LNCAP (cell line): Measurements from ENCODE around the gene AHCY.

Experiments used
- TF ChIP-seq, protein P1 (sequence below): fragments of 450-650 bp; IDR thresholded peaks from 2 replicates; pipeline ENCODE4 v1.5.1; 2017; ENCODE audit warnings: mild to moderate bottlenecking

Gene AHCY

DNA sequence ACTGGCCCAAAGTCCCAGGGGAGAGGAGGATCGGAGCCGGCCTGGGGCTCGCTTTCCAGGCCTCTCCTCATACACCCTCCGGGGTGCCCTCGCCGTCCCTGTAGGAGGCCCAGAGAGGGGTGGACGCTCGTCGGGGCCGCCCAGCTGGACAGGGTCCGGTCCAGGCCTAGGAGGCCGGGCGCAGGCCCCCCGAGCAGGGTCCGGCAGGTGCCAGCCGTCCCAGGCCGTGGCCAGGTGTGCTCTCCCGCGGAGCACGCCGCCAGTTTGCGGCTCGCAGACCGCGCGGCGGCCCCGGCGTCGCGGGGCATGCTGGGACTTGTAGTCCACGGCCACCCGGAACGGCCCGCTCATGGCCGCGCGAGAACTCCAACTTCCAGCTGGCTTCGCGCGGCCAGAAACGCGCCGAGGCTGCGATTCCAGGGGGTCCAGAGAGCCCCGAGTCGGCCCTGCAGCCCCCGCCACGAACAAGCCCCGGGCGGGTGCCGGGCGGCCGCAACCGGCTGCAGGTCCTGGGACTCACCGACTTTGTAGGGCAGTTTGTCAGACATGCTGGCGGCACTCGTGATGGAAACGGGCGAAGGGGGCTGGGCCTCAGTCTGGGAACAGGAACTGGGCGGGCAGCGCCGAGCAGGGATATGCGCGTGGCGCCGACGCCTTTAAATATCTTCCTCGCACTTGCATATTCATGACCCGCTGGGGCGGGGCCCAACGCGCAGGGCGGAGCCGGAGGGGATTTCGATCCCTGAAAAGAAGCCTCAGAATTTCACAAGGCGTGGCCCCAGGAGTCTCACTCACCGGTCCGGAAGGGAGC, at the start of gene AHCY:
AHCY (minus strand) TSS at position 633 of the 811 bp plus-strand sequence; CDS start at position 548, 85 bp downstream.
- TF ChIP-seq, protein P1, sequence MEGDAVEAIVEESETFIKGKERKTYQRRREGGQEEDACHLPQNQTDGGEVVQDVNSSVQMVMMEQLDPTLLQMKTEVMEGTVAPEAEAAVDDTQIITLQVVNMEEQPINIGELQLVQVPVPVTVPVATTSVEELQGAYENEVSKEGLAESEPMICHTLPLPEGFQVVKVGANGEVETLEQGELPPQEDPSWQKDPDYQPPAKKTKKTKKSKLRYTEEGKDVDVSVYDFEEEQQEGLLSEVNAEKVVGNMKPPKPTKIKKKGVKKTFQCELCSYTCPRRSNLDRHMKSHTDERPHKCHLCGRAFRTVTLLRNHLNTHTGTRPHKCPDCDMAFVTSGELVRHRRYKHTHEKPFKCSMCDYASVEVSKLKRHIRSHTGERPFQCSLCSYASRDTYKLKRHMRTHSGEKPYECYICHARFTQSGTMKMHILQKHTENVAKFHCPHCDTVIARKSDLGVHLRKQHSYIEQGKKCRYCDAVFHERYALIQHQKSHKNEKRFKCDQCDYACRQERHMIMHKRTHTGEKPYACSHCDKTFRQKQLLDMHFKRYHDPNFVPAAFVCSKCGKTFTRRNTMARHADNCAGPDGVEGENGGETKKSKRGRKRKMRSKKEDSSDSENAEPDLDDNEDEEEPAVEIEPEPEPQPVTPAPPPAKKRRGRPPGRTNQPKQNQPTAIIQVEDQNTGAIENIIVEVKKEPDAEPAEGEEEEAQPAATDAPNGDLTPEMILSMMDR, result no peak

DNA sequence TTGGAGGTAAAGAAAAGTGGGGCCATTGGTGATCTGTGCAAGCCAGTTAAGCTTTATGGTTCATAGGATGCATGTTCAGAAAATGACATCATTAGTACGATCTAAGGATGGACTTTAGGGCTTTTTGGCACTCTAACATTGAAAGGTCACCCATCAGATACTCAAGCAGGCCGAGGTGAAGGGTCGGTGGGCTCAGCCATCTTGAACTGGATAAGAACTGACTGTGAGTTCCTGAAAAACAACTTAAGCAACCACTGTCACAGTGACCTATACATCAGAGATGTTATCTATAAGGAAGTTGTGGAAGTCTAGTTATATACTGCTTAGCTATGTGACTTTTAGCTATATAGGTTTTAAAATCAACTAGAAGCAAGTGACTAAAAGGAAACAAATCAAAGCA, 46.9 kb upstream of the AHCY start:
- TF ChIP-seq, protein P1, result no peak

DNA sequence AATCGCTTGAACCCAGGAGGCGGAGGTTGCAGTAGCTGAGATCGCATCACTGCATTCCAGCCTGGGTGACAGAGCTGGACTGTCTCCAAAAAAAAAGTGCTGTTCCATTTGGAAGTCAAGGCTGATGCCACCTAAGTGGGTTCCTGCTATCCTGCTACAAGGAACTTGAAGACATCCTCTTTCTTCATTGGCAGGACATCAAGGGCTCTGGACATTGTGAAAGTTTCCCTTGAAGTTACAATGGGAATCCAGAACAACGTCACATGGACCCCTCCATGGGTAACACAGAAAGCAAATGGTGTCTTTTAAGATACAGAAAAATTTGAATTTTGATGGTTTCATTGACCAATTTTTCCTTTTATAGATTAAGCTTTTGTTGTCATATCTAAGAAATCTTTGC, 44.4 kb upstream of the AHCY start:
- TF ChIP-seq, protein P1, result no peak

DNA sequence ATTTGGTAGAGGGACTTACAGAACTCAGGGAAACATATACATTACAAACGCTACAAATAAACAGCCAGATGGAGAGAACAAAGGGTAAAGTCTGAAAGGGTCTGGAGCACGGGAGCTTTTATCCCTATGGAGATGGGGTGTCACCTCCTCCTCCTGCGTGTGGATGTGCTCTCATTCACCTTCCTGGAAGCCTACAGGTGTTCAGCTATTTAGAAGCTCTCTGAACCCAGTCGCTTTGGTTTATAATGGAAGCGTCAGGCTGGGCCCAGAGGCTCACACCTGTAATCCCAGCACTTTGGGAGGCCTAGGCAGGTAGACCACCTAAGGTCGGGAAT, 42.2 kb upstream of the AHCY start:
- TF ChIP-seq, protein P1, result no peak

DNA sequence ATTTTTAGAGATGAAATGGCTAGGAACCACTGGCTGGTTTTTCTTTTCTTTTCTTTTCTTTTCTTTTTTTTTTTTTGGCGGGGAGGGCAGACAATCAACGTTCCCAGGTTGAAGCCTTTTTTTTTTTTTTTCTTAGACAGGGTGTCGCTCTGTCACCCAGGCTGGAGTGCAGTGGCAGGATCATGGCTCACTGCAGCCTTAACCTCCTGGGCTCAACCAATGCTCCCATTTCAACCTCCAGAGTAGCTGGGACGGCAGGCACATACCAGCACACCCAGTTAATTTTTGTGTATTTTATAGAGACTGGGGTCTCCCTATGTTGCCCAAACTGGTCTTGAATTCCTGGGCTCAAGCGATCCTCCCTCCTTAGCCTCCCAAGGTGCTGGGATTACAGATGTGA, 41.1 kb upstream of the AHCY start:
- TF ChIP-seq, protein P1, result no peak

DNA sequence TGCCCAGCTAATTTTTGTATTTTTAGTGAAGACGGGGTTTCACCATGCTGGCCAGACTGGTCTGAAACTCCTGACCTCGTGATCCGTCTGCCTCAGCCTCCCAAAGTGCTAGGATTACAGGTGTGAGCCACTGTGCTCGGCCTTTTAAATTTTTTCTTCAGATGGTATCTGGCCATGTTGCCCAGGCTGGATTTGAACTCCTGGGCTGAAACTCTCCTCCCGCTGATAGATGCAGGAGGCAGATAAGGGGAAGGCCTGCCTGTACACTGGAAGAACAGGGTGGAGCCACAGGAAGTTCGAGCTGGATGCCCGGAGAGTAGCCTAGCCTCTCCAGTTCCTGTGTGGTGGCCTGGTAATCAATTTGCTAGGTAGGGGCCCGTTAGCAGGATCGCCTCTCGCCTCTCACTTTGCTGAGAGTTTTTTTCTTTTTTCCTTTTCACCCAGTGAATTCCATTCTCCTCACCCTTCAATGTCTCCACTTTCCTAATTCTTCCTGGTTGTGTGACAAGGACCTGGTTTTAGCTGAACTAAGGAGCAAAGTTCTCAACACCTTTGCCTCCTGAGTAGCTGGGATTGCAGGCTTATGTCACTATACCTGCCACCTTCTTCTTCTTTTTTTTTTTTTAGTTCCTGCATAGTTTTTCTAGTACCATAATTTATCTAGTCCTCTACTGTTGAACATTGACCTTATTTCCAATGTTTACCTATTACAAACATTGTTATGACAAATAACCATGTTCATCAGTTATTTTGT, 40.5 kb upstream of the AHCY start:
- TF ChIP-seq, protein P1, result no peak

DNA sequence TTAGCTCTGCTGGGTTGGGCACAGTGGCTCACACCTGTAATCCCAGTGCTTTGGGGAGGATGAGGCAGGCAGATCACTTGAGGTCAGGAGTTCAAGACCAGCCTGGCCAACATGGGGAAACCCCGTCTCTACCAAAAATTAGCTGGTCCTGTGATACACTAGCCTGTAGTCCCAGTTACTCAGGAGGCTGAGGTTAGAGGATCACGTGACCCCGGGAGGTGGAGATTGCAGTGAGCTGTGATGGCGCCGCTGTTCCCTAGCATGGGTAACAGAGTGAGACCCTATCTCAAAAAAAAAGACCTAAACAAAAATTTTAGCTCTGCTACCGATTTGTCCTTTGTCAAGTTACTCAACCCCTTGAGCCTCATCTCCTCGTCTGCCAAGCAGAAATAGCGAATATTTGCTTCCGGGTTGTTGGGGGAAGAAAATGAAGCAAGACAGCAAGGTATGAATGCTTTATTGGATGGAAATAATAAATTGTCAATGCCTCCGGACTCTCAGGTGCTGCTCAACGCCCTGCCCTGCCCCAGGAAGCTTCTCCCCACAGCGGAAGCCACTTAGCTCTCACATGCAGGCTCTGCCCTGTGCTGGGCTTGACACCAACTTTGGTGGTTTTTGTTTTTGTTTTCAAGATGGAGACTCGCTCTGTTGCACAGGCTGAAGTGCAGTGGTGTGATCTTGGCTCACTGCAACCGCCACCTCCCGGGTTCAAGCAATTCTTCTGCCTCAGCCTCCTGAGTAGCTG, 35.0 kb upstream of the AHCY start:
- TF ChIP-seq, protein P1, result no peak
